Measurements from ENCODE around the gene ADAMTS18.

Gene ADAMTS18

DNA sequence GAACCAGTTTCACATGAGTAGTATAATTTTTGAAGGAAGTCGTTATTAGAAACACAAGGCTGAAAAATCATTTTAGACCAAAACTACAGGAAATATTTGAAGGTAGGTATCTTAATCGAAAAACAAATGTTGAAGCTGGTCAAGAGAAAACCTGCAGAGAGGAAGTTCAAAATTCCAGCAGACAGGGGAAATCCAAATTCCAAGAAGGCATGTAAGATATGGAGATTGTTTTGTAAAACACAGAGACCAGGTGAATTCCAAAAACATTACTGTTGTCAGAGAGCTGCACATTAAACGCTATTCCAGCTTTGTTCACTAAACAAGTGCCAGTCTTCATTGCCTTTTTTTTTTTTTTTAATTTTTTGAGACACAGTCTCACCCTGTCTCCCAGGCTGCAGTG lies 38.4 kb downstream of the ADAMTS18 start:
- DNase-seq (ENCODE audit: extremely low read depth in 1 of 2, low read depth in 1 of 2): no peak

DNA sequence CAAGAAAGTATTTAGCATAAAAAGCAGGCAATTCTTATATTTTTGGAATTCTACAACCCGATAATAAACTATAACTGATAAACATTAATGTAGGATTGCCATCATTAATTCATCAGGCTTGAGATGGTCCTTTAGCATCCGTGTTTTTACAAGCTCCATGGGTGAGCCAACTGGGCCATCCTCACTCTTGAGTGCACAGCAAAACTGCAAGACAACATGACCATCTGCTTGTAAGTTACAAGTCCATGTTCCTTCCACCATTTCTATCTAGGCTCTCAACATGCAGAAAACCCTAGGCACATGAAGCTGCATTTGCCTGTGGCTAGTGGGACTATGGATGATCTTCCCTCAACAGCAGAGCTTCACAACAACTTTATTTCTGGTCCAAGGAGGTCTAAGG lies 40.1 kb downstream of the ADAMTS18 start:
- no peak for DNase-seq (ENCODE audit: extremely low read depth in 1 of 2, low read depth in 1 of 2)

DNA sequence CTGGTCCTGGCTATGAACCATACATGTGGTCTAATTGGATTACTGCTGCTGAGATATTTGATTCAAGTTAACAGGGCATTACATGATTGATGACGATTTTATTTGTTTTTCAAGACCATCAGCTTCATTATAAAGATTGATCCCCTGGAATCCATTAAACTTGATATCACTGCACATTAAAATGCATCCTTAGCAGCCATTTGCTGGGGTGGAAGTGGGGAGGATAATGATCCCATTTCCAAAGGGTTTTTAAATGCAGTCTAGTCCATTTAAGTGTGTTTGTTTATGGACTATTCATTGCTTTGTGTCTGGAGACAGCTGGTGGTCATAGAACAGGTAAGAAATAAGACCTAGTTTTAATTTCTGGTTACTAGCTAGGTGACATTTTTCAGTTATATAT lies 40.9 kb downstream of the ADAMTS18 start:
- no peak for DNase-seq (ENCODE audit: extremely low read depth in 1 of 2, low read depth in 1 of 2)

GRCh38 chr16:77387815-77388209 lies 47.0 kb downstream of the ADAMTS18 start:
- DNase-seq (ENCODE audit: extremely low read depth in 1 of 2, low read depth in 1 of 2): no peak

DNA sequence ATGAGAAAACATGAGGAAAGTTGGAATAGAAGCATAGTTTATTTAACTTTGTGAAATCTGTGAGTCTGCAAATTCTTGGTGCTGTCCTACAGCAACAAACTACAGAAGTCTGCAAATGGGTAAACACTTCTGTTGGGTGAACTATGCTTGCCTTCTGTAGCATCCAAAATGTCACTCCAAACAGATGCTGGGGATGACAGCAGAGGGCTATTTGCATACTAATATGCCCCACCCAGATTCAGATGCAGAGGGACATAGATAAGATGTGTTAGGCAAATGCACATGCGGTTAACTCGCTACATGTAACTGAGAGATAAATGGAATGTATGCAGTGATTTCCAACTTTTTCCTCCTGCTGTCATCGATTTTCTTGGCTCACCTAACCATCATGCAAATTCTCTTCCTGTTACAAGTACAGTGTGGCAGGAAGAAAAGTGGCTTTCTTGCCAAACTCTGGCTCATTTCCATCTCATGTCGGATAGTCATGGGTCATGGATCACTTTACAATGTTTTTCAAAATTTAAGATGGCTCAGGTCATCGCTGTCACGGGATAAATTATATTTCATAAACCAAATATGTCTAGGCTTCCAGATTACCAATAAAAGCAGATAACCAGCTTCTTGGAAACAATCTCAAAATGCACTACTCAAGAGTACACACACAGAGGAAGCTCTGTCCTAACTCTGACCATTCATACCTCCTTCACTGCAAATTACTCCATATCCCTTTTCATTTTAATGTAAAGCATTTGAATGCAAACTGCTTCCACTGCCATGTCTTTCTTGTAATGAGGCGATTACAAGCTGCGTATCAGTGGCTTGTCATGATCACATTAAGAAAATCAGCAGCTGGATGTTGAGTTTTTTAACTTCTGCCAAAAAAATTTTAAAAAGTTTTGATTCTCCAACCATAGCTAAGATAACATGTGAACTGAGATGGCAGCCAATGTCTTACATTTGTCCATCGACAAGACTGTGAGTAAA lies 47.7 kb downstream of the ADAMTS18 start:
- DNase-seq (ENCODE audit: extremely low read depth in 1 of 2, low read depth in 1 of 2): no peak

- no peak for DNase-seq (ENCODE audit: extremely low read depth in 1 of 2, low read depth in 1 of 2)
Measured at GRCh38 chr16:77385481-77385880, 49.4 kb downstream of the ADAMTS18 start.

DNA sequence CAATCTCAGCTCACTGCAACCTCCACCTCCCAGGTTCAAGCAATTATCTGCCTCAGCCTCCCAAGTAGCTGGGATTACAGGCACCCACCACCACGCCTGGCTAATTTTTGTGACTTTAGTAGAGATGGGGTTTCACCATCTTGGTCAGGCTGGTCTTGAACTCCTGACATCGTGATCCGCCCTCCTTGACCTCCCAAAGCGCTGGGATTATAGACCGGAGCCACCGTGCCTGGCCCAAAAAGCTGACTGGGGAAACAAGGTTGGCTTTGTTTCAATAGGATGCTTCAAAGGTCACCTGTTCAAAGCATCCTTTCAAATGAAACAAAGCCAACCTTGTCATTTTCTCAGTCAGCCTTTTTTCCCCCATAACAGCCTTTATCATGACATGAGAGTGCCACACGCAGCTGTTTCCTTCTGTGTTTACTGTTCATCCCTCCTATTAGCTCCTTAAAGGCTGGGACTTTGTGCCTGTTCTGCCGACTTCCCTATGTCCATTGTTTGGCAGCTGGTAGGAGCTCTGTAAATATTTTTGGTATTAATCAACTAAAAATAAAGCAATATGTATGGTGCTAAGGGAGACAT lies 51.1 kb downstream of the ADAMTS18 start:
- no peak for DNase-seq (ENCODE audit: extremely low read depth in 1 of 2, low read depth in 1 of 2)

DNA sequence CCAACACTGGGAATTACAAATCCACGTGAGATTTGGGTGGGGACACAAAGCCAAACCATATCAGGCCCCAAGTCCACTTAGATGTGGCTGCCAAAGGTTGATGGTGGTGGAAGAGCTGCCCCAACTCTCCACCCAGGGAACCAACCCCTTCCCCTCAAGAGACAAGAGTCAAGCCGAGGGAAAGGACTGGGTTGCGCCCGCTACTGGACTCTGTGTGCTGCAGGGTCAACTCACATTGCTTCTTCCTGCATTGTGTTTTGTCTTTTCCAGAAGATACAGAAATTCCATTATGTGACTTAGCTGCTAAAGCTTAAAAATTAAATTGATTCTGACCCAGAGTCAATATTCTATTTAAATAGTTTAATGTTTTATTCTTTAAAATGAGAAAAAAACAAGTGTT lies 58.5 kb downstream of the ADAMTS18 start:
- DNase-seq (ENCODE audit: extremely low read depth in 1 of 2, low read depth in 1 of 2): no peak

DNA sequence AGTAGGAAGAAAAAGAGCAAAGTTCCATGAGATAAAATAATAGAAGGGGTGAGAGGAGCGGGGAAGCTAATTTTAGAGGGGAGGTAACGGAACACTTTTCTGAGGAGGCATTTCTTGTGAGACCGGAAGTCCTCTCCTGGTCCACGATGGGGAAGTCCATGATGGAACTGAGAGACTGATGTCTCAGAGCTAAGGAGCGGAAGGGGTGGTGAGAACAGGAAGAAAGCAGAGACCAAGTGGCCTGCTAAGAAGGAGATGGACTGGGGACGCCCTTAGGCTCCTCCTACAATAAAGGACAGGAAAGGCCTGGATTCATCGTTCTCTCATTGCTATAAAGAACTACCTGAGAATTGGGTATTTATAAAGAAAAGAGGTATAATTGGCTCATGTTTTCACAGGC lies 59.4 kb downstream of the ADAMTS18 start:
- DNase-seq (ENCODE audit: extremely low read depth in 1 of 2, low read depth in 1 of 2): no peak

DNA sequence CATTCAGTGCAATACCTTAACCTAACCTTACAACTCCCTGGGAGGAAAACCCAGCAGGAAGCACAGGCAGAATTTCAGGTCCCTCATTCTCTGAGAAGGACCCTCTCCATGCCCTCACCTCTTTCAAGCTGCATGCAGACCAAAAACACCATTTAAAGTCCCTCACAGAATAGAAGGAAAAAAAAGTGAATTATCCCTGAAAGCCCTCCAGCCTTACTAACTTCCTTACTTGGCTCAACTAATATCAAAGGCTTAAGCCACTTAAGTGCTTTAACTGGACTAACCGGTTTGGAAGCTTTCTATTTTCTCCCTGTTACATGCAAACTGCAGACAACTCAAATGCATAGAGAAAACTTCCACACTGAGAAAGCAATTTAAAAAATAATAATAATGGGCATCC lies 60.5 kb downstream of the ADAMTS18 start:
- DNase-seq (ENCODE audit: extremely low read depth in 1 of 2, low read depth in 1 of 2): no peak

GRCh38 chr16:77373726-77374125 lies 61.1 kb downstream of the ADAMTS18 start:
- no peak for DNase-seq (ENCODE audit: extremely low read depth in 1 of 2, low read depth in 1 of 2)

DNA sequence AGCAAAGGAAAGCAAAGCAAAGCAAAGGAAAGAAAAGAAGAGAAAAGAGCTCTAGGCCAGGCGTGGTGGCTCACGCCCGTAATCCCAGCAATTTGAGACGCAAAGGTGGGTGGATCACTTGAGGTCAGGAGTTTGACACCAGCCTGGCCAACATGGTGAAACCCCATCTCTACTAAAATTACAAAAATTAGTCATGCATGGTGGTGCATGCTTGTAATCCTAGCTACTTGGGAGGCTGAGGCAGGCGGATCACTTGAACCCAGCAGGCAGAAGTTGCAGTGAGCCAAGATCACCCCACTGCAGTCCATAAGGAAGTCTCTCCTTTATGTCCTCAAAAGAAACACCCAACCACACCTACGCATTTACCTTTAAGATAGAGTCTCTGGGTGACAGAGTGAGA lies 70.1 kb downstream of the ADAMTS18 start:
- no peak for DNase-seq (ENCODE audit: extremely low read depth in 1 of 2, low read depth in 1 of 2)

GRCh38 chr16:77359065-77359502 lies 75.8 kb downstream of the ADAMTS18 start:
- no peak for DNase-seq (ENCODE audit: extremely low read depth in 1 of 2, low read depth in 1 of 2)

DNA sequence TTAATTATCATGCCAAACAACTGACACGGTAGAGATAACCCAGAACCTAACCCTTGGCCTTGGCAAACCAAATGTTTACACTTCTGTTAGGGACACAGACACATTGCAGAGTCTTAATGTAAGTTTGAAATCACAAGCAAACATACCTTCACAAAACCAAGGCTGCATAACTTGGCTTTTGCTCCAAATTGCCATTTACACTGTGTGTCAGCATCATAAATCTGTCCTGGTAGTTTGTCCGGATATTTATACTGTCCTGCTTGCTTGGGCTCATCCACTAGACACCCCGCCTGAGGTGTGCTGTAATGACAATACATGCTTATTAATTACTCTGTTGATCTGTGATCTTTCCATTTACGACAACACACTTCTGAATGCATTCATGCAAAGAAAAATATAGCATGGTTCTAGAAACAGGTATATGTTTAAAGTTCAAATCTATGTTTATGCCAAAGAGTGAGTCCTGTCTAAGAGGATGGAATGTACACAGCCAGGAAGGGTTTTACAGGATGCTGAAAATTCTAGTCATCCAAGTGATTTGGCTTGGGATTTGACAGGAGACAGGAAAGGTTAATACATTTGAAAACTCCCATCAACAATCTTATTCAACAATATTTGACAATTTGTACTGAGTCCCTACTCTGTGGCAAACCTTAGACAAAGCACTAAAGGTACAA lies 81.1 kb downstream of the ADAMTS18 start:
- no peak for DNase-seq (ENCODE audit: extremely low read depth in 1 of 2, low read depth in 1 of 2)

DNA sequence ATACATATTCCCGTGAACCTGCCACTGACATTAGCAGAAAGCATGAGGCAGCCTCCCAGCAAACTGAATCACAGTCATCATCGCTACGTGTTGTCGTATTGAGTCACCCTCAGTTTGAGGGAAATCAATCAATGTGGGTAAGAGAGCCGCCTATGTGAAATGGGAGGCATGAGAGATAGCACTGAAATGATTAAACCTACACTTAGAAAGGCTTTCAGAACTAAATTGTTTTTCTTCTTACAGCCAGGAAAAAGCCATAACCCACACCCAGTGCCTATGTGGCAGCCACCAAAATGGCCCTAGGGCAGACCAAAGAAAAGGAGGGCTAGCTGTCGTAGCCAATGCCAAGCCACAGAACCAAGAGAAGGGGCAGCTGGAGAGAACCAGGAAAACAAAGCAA lies 90.5 kb downstream of the ADAMTS18 start:
- no peak for DNase-seq (ENCODE audit: extremely low read depth in 1 of 2, low read depth in 1 of 2)

GRCh38 chr16:77336637-77337036 lies 98.2 kb downstream of the ADAMTS18 start:
- no peak for DNase-seq (ENCODE audit: extremely low read depth in 1 of 2, low read depth in 1 of 2)

GRCh38 chr16:77335652-77336234 lies 99.1 kb downstream of the ADAMTS18 start:
- DNase-seq (ENCODE audit: extremely low read depth in 1 of 2, low read depth in 1 of 2): no peak

GRCh38 chr16:77332792-77333191 lies 102.0 kb downstream of the ADAMTS18 start:
- no peak for DNase-seq (ENCODE audit: extremely low read depth in 1 of 2, low read depth in 1 of 2)

GRCh38 chr16:77331802-77332586 lies 102.8 kb downstream of the ADAMTS18 start:
- DNase-seq (ENCODE audit: extremely low read depth in 1 of 2, low read depth in 1 of 2): no peak

DNA sequence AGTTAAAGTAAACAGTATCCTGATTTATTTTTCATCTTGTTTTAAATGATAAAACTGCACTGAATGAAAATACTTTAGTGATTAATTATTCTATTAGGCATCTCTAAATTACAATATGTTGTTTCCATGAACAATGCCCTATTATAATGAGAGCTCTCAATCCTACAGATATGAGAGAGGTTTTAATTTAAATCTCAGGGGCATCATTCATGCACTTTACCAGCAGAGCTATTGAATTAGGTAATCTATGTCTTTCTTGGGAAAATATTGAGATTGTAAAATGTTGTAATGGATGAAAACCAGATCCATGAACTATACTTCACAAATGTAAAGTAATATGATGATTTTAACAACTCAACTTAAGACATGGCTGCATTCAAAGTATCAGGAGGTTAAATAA lies 103.8 kb downstream of the ADAMTS18 start:
- no peak for DNase-seq (ENCODE audit: extremely low read depth in 1 of 2, low read depth in 1 of 2)
